Activated T-cell treated with anti-CD3 and anti-CD28 coated beads, Interleukin-2, amount 50 U/mL, for 1 hour (primary cell): ENCODE measurements around the gene LRRFIP2.
"Not testable (repeated sequence)": the region's sequence is repeated elsewhere in the genome, so short reads cannot be mapped to it uniquely, and the experiment has no call there.

Experiments used
- DNase-seq: peaks from one replicate; pipeline ENCODE4 v3.0.0-alpha.2; 2020

The LRRFIP2 gene

DNA sequence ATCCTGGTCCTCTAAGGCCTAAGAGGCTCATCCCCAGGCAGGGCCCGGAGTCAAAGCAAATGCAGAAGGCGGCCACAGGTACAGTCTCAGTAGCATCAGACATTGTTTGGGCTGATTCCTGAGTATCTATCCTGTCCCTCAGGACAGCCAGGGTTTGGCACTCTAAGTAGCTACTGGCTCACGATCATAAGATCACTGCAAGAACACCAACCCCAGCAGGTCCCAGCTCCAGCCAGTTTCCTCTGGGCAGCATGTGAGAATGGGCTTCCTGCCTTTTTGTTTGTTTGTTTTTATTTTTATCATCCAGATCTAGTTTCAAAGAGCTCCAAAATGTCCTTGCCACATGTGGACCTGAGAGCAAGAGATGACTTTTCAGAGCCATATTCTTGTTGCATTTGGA, 32.7 kb downstream of the LRRFIP2 start:
- DNase-seq: no peak

DNA sequence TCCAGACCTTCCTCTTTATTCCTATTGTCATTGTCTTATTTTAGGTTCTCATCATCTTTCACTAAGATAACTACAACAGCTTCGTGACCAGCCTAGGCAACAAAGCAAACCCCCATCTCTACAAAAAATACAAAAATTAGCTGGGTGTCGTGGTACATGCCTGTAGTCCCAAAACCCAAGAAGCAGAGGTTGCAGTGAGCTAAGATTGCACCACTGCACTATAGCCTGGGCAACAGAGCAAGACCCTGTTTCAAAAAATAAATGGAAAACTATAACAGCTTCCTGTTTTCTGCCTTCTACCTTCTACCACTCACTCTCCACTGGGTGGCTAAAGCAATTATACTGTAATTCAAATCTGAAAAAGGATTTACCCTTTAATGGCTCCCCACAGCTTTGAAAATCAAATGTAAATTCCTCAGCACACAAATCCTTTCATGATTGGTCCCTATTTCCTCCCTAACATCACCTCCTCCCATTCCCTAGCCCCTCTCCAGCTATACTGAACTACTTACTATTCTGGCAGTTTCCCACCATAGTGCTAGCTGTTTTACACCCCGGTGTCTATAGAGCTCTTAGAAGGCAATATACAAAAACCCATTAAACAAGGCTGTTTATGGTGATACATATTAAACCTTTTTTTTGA, 33.4 kb downstream of the LRRFIP2 start:
- no peak for DNase-seq

DNA sequence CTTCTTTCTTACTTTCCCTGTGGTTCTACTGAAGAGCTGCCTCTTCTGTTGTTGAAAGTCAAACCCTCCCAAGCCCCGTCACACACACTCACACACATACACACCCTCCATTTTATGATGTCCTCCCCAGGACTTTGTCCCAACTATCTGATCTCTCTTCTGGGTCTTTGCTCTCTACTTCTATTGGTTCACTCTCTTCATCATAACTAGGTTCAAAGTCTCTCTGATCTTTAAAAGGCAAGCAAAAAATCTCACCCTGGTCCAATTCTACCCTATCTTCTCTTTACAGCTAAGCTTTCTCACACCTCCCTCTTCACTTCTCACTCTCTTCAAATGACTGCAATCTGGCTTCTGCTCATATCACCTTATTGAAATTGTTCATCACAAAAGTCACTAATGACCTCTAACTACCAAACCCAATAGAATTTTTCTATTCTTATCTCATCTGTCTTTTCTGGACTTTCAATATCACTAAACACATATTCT, 34.8 kb downstream of the LRRFIP2 start:
- no peak for DNase-seq

DNA sequence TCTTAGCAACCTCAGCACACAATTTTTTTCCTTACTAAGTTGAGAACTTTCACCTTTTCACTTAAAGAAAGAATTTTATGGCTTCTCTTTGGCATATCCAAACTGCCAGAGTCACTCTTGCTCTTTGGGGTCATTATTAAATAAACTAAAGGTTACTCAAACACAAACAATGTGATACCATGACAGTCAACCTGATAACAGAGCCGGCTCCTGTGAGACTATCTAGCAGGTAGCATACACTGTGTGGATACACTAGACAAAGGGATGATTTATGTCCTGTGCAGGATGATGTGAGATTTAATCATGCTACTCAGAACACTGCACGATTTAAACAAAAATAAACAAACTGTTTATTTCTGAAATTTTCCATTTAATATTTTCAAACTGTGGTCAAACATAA, 35.6 kb downstream of the LRRFIP2 start:
- no peak for DNase-seq

DNA sequence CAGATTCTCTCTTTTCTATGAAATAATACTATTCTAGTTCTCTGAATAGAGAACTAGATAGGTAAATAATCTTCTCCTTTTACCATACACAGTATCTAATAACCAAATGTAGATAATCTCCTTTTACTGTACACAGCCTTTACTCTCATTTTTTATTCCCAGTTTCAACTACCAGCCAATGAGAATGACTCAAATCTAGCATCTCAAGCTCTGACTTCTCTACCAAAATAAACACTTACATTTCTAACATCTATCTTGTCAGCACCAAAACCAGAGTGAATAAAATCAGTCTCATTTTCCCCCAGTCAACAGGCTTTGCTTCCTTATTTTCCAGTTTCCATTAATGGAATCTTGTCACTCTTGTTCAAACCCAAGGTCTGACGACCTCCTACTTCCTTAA, 36.9 kb downstream of the LRRFIP2 start:
- no peak for DNase-seq

DNA sequence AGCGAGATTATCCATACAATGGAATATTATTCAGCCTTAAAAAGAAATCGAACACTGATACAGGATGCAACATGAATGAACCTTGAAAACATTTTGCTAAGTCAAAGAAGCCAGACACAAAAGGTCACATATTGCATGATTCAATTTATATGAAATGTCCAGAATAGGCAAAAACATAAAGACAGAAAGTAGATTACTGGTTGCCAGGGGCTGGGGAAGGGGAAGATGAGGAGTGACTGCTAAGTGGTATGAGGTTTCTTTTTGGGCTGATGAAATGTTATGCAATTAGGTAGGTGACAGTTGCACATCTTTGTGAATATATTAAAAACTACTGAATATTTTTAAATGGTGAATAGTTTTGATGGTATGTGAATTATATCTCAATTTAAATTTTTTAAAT, 38.3 kb downstream of the LRRFIP2 start:
- DNase-seq: no peak

DNA sequence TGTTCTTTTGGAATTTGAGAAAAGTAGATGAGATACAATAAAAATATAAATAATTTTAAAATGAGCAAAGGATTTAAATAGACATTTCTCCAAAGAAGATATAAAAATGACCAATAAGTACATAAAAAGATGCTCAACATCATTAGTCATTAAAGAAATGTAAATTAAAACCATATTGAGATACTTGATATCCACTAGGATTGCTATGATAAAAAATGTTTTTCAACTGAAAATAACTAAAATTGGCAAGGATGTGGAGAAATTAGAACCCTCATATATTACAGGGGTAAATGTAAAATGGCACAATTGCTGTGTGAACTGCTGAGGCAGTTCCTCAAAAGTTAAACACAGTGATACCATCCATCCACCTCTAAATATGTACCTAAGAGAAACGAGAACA, 38.8 kb downstream of the LRRFIP2 start:
- no peak for DNase-seq

DNA sequence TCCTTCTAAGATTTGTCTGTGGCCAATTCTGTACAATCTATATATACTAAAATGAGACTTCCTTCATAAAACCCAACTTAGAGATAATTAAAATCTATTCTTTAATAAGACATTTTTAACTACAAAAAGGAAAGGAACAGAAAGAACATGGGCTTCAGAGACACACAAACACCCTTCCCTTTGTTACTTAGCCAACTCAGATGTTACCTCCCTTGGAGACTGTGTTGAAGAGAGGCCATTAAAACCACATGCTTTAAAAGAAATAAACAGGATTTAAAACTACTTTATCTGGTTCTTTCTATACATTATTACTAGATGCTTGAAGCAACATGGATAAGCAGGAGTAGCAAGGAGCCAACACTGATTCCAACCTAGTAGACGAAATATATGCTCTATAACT, 42.0 kb downstream of the LRRFIP2 start:
- no peak for DNase-seq

DNA sequence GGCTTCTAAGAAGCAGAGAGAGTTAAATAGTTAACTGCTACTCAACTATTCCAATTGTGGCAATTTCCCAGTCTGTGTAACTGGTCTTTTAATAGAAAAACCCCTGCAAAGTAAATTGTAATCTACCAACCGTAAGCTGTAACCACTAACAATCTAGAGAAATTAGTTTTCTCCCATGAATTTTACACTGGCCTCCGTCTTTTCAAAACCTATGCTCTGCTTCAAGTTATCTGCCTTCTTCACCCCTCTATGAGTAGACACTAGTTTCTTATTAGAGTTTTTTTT, 42.6 kb downstream of the LRRFIP2 start:
- no peak for DNase-seq

DNA sequence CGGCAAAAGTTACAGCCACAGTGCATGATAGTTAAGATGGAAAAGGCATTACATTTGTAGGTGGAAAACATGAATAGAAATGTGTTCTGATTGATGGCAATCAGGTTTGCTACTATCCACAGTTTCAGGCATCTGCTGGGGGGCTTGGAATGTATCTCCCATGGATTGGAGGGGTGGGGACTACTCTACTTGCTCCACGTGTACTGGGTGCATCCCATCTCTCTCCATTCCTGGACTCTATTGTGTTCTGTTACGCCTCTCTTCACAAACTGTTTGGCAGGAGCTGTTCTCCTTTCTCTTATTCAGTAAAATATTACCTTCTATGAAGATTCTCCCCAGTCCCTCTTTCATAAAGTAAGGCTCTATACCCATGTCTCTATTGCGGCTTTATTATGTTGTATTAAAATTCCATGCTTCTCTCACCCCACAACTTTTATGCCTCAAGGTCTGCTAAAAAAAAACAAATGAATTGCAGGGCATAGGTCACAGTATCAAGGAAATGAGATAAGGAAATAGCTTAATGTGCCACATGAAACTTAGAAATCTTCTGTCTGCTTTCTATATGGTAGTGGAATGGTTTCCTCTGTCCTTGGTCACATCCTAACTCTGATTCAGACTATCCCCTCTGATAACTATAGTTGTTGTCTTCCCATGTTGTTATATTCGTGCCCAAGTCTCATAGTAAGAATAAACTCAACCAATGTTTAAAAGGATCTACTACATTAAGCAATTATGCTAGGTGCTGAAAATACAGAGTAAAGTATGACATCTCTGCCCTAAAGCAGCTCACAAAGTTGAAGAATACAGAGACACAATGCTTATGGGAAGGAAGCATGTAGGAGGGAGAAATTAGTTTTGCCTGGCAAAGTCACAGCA, 43.2 kb downstream of the LRRFIP2 start:
- no peak for DNase-seq

DNA sequence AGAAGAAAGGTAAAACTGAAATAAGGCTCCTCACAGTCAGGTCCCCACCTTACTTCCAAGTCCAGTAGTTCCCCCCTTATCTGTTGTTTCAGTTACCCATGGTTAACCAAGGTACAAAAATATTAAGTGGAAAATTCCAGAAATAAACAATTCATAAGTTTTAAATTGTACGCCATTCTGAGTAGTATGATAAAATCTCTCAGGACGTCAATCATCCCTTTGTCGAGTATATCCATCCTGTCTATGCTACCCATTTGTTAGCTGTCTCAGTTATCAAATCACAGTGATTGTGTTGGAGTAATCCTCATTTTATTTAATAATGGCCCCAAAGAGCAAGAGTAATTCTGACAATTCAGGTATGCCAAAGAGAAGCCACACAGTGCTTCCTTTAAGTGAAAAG, 43.9 kb downstream of the LRRFIP2 start:
- DNase-seq: no peak

DNA sequence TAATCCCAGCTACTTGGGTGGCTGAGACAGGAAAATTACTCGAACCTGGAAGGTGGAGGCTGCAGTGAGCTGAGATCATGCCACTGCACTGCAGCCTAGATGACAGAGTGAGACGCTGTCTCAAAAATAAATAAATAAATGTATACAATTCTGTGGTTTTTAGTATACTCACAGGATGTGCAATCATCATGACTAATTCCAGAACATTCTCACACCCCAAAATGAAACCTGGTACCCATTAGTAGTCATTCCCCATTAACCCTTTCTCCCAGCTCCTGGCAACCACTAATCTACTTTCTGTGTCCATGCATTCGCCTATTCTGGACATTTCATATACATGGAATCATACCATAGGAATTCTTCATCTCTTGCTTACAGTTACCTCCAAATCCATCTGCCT, 44.5 kb downstream of the LRRFIP2 start:
- no peak for DNase-seq

DNA sequence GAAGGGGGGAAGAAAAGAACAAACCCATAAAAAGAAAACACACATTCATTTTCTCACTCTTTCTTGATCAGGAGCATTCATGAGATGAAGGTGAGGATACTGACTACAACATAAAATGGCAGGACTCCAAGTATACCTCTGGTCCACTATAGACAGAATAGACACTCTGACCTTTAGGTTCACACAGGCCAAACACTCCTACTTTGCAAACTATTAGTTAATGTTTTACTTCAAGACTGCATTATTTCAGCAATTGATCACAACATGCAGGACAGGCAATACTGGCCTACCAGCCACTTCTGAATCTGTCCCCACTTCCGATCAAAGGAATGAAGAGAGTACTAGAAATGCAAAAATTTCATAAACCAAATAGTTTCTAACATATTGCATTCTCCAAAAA, 47.0 kb downstream of the LRRFIP2 start:
- DNase-seq: no peak

DNA sequence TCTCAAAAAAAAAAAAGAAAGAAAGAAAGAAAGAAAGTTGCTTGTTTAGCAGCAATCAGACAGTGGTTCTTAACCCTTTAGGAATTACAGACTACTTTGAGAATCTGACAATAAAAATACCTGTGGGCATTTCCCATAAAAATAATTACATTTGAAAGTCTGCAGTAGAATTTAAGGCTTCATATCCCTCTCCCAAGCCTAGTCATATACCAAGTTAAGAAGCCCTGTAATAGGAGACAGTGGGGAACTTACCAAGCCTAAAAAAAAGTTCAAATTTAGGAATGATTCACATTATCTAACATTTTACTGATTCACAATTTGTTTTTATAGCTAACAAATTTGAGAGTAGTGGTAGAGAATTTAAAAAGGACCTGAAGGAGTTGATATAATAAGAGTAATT, 47.5 kb downstream of the LRRFIP2 start:
- DNase-seq: no peak

DNA sequence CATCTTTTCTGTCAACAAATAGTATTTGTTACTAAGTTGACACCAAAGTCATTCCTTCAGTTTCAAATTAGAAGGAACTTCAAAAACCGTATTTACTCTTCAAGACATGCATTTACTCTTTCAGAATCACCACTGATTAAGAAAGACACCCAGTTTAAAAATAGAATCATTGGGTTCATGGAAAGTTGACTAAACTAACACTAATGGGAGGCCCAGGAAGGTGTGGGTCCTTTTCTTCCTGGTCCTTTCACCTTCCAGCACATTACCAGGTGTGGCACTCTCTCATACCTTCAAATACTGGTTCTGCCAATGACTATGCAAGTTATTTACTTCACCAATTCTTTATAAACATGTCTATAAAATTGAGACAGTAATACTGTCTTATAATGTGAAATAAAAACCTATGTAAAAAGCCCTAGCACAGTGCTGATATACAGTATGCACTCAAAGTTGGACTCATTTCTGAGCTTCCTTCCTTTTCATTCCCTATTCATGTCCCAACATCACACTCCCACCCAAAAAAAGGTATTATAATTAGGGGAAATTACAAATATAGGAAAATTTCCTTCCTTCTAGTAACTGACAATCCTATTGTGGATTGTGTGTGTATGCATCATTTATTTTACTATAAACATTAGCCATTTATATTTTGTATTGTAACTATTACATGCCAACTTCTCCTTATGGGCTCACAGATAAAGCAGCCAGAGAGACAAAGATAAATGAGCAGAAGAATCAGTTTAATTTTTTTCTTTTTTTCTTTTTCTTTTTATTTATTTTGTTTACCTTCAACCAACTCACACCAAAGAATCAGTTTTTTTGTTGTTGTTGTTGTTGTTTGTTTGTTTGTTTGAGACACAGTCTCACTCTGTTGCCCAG, 48.9 kb downstream of the LRRFIP2 start:
- no peak for DNase-seq

DNA sequence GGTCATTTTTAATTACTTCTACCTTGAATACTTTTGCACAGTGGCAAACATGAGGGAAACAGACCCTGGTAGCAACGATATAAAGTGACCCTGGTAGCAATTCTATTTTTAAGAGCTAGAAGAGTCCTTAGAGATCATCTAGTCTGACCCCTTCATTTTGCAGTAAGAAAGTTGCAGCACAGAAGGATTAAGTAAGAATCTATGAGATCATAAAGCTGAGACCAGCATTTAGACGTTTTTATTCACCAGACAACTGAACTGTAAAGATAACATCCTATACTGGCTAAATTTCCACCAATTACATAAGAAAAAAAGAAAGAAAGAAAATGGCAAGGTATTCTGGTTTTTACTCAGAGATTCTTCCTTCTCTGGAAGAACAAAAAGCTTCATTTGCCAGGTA, 49.9 kb downstream of the LRRFIP2 start:
- DNase-seq: no peak

DNA sequence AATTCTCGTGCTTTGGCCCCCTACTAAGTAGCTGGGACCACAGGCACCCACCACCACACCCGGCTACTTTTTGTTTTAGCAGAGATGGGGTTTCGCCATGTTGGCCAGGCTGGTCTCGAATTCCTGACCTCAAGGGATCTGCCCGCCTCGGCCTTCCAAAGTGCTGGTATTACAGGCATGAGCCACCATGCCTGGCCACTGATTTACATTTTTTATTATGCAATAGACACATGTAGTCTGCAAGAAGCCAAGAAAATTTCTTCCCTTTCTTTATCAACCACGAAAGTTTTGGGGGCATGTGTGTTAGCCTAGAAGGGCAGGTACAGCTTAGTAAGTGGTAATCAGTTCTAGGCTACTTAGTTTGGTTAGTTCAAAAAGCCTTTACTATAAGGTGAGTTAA, 51.1 kb downstream of the LRRFIP2 start:
- DNase-seq: no peak

DNA sequence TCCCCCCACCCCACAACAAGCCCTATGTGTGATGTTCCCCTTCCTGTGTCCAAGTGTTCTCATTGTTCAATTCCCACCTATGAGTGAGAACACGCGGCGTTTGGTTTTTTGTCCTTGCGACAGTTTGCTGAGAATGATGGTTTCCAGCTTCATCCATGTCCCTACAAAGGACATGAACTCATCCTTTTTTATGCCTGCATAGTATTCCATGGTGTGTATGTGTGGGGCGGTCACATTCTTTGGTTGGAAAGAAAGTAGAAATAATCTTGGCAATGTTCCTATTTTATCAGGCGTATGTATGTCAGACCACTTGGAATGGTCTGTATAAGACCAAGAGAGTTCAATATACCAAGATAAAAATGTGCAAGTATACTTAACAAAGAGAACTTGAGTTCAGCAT, 52.3 kb downstream of the LRRFIP2 start:
- not testable (repeated sequence) for DNase-seq

DNA sequence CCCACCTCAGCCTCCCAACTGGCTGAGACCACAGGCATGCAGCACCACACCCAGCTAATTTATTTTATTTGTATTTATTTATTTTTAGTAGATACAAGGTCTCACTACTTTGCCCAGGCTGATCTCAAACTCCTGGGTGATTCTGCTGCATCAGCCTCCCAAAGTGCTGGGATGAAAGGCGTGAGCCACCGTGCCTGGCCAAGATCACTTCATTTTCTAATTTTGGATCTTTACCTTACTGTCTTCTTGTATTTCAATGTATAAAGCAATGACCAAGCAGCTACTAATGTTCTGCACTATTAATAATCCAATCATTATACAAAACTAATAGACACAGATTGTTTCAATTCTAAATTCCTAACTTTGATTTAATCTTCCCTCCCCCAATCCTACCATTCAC, 56.2 kb downstream of the LRRFIP2 start:
- DNase-seq: no peak

DNA sequence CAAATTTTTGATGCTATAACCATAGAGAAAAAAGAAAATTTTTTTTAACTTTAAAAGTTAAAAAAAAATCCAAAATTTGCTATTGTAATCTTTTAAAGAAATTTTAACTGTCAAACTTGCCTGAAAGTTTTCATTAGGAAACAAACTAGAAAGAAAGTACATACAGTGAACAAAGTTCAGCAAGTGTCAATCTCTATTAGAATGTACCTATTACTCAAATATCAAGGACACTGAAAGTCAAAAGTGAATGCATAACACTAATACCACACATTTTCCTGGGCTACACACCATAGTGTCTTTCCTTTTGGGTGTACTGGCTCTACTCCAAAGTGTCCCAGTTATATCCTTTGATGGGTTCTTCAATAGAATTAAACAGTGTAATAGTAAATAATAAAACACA, 56.8 kb downstream of the LRRFIP2 start:
- no peak for DNase-seq

DNA sequence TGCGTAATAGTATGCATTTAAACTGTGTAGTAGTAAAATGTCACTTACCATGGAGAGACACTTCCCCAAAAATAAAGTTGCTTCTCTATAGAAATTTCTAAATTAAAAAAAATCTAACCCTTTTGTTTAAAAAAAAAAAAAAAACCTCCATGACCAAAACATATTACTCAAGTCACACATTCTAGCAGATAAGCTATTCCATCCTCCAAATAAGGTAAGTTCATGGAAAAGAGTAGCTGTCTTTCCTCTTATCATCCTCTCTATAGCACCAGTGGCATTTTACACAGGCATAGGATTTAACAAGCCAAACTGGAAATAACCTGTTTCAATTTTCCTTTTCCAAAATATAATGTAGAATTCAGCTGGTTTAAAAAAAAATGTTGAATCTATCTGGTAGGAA, 57.4 kb downstream of the LRRFIP2 start:
- no peak for DNase-seq

DNA sequence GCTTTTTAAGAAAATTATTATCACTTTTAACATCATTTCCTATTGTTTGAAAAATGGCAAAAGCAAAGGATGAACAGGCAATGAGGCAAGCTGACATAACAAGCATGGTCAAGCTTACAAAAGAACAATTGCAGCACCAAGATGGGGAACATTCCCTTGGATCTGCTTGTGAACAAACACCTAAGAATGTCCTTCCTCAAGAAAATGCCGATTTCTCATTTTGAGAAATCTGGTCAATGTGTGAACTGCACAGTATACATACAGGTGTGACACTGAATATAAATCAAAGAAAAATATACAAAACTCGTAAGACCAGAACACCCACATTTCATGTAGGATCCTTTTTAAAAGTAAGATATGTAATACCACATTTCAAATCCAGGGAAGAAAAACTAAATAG, 58.9 kb downstream of the LRRFIP2 start:
- no peak for DNase-seq

DNA sequence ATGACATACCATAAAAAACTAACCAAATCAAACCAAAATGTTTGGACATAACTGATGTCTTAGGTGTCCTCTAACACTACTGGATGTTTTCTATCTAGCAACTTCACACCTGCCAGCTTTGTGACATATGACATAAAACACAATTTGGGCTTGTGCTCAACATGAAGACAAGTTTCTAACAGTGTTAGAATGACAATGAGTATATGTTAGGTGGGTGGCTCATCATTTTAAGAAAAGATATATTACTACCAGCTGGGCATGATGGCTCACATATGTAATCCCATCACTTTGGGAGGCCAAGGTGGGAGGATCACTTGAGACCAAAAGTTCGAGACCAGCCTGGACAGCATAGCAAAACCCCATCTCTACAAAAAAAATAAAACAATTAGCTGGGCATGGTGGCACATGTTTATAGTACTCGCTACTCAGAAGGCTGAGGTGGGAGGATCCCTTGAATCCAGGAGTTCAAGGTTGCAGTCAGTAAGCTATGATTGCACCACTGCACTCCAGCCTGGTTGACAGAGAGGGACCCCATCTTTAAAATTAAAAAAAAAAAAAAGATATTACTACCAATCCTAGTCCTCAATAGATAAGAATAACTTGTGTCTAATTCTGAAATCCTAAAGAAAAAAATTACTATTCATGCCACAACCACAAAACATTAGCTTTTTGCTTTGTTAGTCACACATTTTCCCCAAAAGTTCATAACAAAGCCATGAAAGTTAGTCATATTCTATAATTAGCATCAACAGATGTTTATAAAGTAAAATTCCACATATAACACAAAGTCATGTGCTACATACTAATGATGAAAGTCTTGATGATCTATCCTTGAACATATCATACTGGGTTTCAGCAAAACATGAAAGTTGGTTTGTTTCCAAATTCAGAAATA, 59.9 kb downstream of the LRRFIP2 start:
- no peak for DNase-seq
